DOHH2 (cell line): Measurements from ENCODE around the gene RAB3A.

Experiments used
- EZH2phosphoT487 ChIP-seq: fragments of 200-600 bp; sonication (generic); IDR thresholded peaks from 2 replicates; pipeline ENCODE4 v1.6.1; 2017; ENCODE audit warnings: borderline replicate concordance, mild to moderate bottlenecking, antibody characterized with exemption, low read length, moderate library complexity, mixed read lengths
- TF ChIP-seq, protein P1 (sequence below): fragments of 200-600 bp; sonication (generic); IDR thresholded peaks from one replicate; pipeline ENCODE4 v1.5.1; 2014; ENCODE audit warnings: antibody characterized with exemption, mild to moderate bottlenecking, low read depth, low read length; ENCODE audit not compliant: poor library complexity, severe bottlenecking

DNA sequence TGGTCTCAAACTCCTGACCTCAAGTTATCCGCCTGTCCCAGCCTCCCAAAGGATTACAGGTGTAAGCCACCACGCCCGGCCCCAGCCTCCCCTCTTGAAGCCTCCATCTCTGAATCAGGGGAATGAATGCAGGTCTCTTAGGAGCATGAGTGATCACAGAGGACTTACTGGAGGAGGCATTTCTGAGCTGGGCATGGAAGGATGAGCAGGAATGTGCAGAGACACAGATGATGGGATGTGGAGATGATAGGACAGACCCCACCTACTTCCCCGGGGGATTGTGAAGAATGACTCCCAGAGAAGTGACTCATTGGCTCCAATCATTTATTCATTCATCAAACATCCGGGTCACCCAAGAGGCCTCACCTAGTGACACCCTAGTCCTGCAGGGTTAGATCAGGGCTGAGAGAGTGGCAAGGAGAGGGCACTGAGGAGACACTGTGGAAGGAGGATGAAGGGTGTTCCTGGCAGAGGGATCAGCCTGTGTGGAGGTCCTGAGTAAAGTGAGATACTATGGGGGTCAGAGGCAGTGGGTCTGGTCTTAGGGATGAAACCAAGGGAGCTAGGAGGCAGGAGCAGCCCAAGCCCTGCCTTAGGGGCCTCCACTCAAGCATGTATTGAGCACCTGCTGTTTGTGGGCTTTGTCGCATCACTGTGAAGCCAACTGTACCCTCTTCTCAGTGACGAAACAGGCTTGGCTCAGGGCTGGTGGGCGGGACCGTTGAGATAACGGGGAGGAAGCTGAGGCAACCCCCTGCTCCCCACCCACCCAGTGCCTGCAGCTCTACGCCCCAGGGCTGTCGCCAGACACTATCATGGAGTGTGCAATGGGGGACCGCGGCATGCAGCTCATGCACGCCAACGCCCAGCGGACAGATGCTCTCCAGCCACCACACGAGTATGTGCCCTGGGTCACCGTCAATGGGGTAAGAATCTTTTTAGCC lies 27.2 kb downstream of the RAB3A start:
- TF ChIP-seq, protein P1, sequence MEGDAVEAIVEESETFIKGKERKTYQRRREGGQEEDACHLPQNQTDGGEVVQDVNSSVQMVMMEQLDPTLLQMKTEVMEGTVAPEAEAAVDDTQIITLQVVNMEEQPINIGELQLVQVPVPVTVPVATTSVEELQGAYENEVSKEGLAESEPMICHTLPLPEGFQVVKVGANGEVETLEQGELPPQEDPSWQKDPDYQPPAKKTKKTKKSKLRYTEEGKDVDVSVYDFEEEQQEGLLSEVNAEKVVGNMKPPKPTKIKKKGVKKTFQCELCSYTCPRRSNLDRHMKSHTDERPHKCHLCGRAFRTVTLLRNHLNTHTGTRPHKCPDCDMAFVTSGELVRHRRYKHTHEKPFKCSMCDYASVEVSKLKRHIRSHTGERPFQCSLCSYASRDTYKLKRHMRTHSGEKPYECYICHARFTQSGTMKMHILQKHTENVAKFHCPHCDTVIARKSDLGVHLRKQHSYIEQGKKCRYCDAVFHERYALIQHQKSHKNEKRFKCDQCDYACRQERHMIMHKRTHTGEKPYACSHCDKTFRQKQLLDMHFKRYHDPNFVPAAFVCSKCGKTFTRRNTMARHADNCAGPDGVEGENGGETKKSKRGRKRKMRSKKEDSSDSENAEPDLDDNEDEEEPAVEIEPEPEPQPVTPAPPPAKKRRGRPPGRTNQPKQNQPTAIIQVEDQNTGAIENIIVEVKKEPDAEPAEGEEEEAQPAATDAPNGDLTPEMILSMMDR = no peak
- no peak for TF ChIP-seq EZH2phosphoT487
